Measurements from ENCODE around the gene CRTC2.

The CRTC2 gene

DNA sequence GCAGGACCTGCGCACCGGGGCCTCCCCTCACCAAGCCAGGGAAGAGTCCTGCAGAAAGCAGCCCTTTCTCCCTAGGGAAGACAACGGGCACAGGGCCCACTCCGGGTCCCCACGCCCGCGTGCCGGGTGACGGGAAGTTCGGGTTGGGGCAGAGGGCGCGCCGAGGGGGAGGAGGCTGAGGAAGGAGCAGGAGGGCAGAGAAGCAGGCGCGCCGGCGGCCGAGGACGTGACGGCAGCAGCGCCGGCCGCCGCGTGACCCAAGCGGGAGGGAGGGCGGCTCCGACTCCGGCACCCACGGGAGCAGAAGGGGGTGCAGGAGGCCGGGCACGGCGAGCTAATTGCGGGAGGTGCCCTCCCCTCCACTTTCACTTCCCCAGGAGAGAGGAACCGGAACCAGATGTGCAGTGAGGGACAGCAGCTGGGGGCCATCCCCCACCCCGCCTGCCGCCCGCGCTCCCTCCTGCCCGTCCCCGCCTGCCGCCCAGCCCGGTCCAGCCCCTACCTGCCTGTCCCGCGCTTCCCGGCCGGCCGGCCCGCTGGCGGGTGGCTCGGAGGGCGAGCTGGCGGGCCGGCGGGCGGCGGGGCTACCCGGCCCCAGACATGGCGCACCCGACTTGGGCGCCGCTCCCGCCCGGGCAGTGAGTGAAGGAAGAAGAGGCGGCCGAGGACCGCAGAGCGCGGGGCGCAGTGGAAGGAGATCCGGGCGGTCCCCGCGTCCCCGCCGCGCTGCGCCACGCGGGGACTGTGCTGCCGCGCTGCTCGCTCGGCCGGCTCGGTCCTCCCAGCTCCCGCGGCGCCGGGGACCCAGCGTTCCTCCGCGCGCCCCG, 12.4 kb downstream of the CRTC2 start:
- H3K27me3 ChIP-seq (replicated peaks), result no peaks in the 10 kb centered on the region
- H3K4me3 ChIP-seq (ENCODE audit: low read depth, low read length), result peak overlapping the region; percentile 79
- DNase-seq, result no peak
- peaks cover 29% of the 10 kb centered on the region for H3K36me3 ChIP-seq (replicated peaks)
- H3K27ac ChIP-seq, result peak overlapping the region; percentile 81
- in situ Hi-C loops (cut with HindIII; ENCODE audit: low pct_ligation_motif_present, low sequenced_read_pairs), result no loop called here
- no peak for TF ChIP-seq CTCF (IDR thresholded peaks at IDR 0.05; ENCODE audit: low read depth, low read length, missing control alignments)

DNA sequence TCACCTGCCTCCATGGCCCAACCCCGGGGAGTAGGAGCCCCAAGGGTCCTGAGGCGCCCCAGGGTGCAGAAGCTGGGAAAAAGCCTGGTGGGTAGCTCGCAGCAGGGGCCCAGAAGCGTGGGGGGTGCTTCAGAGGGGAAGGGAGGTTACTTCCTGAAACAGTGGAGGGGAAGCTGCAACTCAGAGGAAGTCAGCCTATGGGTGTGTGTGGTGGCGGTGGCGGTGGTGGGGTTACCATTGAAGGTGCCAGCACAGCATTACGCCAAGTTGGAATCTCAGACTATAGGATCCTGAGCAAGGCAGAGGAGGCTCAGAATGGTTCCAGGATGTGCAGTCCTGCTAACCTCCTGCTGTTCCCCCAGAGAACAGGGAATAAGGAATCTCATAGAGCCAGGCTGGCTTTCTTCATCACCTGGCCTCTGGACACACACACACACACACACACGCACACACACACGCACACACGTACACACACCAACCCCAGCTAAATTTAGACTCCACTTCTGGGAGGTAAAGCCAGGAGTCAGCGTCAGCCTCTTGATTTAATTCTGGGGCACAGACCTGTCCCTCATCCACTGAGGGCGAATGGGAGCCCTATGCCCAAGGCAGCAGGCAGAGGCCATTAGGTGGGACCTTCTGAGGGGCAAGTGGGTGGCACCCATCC, 13.1 kb downstream of the CRTC2 start:
- DNase-seq, result no peak
- H3K36me3 ChIP-seq (replicated peaks), result peaks cover 24% of the 10 kb centered on the region
- in situ Hi-C loops (cut with HindIII; ENCODE audit: low pct_ligation_motif_present, low sequenced_read_pairs), result no loop called here
- no peaks in the 10 kb centered on the region for H3K27me3 ChIP-seq (replicated peaks)
- no peak for TF ChIP-seq CTCF (IDR thresholded peaks at IDR 0.05; ENCODE audit: low read depth, low read length, missing control alignments)
- peak overlapping the region; percentile 81 for H3K27ac ChIP-seq
- peak overlapping the region; percentile 79 for H3K4me3 ChIP-seq (ENCODE audit: low read depth, low read length)

- H3K27ac ChIP-seq, result no peak overlapping the region
- no peak for DNase-seq
- H3K27me3 ChIP-seq (replicated peaks), result no peaks in the 10 kb centered on the region
- peaks cover 22% of the 10 kb centered on the region for H3K36me3 ChIP-seq (replicated peaks)
- H3K4me3 ChIP-seq (ENCODE audit: low read depth, low read length), result peak overlapping the region; percentile 79
- in situ Hi-C loops (cut with HindIII; ENCODE audit: low pct_ligation_motif_present, low sequenced_read_pairs), result no loop called here
- TF ChIP-seq CTCF (IDR thresholded peaks at IDR 0.05; ENCODE audit: low read depth, low read length, missing control alignments), result no peak
These were observed 13.6 kb downstream of the CRTC2 start for GRCh38 chr1:153944827-153945117.

DNA sequence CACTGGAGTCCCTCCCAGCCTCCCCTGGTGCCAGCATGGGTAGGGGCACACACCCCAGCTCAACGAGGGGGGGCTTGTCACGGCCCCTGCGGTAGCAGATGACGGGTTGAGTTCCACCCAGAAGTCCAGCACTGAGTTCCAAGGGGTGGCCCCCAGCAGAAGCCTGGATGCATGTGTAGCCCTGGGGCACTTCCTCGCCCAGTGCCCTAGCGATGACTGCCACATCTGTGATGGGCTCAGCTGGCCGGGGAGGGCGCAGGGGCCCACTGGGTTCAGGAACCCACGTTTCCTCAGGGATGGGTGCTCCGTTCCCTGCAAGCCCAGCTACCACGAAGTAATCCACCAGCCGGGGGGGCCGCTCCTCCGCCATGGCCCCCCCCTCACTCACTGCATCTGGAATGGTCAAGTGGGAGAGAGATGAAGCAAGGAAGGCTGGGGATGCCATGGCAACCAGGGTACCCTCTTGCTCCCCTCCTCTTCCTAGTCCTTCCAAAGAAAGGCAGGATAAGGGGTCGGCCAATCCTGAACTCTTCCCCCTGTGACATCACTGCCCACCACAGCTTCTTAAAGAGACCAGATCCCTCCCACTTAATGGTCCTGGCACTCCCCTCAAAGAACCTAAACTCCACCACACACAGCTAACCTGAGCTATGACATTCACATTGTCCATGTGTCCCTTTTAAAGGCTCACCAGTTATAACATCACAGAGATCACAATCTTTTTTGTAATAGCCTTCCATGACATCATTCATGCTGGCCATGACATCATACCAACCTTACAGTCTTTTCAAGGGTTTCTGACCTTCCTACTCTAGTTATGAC, 14.2 kb downstream of the CRTC2 start:
- DNase-seq, result no peak
- Histone ChIP-seq H3K27ac (no peak overlapping the region), H3K27me3 (replicated peaks) (no peaks in the 10 kb centered on the region), H3K4me3 (ENCODE audit: low read depth, low read length) (no peak overlapping the region), H3K36me3 (replicated peaks) (peaks cover 18% of the 10 kb centered on the region)
- in situ Hi-C loops (cut with HindIII; ENCODE audit: low pct_ligation_motif_present, low sequenced_read_pairs), result no loop called here
- TF ChIP-seq CTCF (IDR thresholded peaks at IDR 0.05; ENCODE audit: low read depth, low read length, missing control alignments), result no peak

DNA sequence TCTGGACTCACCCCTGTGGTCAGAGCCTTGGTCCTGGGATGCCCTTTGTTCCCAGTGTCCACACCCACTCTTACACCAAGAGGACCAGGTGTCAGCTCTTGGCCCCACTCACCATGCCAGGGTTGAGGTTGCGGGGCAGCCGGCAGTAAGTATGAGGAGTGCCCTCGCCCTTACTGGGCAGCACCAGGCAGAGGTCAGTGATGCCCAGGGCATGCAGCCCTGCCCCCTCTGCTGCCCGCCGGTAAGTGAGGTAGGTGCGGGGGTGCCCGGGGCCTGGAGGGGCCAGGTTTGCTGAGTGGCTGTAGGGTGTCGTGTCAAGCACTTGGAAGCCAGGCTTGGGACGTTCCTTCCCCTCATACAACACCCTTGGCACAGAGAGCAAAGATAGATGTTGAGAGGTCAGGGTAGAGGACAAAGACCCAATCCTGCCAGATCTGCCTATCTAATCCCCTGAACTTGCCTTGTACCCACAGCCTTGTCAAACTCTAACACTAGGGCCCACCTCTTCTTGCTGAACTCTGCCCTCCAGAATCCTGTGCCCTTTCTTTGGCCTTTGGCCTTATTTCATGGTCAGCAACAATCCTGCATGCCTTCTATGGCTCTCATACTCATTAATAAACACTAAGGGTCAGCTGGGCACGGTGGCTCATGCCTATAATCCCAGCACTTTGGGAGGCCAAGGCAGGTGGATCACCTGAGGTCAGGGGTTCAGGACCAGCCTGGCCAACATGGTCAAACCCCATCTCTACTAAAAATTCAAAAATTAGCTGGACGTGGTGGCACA, 15.5 kb downstream of the CRTC2 start:
- Histone ChIP-seq H3K27ac (no peak overlapping the region), H3K27me3 (replicated peaks) (no peaks in the 10 kb centered on the region), H3K4me3 (ENCODE audit: low read depth, low read length) (no peak overlapping the region), H3K36me3 (replicated peaks) (peaks cover 9% of the 10 kb centered on the region)
- DNase-seq, result no peak
- TF ChIP-seq CTCF (IDR thresholded peaks at IDR 0.05; ENCODE audit: low read depth, low read length, missing control alignments), result no peak
- in situ Hi-C loops (cut with HindIII; ENCODE audit: low pct_ligation_motif_present, low sequenced_read_pairs), result no loop called here
